ENCODE measurements around the gene ESYT2.
"Not testable (repeated sequence)": the region's sequence is repeated elsewhere in the genome, so short reads cannot be mapped to it uniquely, and the experiment has no call there.

Gene ESYT2, protein sequence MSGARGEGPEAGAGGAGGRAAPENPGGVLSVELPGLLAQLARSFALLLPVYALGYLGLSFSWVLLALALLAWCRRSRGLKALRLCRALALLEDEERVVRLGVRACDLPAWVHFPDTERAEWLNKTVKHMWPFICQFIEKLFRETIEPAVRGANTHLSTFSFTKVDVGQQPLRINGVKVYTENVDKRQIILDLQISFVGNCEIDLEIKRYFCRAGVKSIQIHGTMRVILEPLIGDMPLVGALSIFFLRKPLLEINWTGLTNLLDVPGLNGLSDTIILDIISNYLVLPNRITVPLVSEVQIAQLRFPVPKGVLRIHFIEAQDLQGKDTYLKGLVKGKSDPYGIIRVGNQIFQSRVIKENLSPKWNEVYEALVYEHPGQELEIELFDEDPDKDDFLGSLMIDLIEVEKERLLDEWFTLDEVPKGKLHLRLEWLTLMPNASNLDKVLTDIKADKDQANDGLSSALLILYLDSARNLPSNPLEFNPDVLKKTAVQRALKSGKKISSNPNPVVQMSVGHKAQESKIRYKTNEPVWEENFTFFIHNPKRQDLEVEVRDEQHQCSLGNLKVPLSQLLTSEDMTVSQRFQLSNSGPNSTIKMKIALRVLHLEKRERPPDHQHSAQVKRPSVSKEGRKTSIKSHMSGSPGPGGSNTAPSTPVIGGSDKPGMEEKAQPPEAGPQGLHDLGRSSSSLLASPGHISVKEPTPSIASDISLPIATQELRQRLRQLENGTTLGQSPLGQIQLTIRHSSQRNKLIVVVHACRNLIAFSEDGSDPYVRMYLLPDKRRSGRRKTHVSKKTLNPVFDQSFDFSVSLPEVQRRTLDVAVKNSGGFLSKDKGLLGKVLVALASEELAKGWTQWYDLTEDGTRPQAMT

DNA sequence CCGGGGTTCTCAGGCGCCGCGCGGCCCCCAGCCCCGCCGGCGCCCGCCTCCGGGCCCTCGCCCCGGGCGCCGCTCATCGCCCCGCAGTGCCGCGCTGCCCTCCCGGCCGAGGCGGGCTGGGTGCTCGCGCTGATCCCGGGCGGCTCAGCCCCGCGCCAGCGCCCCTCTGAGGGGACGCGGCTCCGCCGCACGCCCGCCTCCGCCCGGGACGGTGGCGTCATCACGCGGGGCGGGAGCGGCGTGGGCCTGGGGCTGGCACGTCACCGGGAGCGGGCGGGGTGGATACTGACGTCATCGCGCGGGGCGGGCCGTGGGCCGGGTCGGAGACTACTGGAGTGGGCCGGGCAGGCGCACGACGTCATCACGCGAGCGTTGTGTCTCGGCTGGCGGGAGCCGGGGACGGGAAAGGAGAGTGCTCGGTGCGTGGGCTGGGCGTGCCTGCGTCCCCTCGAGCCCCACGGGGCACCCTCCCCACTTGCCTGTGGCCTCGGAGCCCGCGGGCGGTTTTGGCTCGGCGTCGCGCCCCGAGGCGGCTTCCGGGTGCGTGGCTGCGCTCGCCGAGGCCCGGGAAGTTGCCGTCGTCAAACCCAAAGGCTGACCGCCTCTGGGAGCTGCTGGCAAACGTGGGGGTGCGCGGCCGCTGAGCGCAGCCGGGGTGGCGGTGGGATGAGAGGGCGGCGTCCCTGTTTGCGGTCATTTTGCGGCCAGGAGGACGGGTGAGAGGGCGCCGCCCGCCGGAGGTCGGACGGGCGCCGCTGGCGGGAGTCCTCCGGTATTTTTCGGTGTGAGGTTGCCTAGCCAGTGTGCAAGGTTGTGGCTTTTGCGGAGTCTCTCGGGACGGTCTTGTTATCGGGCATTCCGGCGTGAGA, at the start of gene ESYT2:
Gene ESYT2, minus strand, starts transcription at position 168 of the 869 bp plus-strand sequence. Its CDS starts 91 bp downstream, at position 77.
- H3K27me3 Mint-ChIP-seq: no peaks in the 10 kb centered on the region
- peaks cover 23% of the 10 kb centered on the region for H3K4me1 Mint-ChIP-seq (ENCODE audit: low read depth)

DNA sequence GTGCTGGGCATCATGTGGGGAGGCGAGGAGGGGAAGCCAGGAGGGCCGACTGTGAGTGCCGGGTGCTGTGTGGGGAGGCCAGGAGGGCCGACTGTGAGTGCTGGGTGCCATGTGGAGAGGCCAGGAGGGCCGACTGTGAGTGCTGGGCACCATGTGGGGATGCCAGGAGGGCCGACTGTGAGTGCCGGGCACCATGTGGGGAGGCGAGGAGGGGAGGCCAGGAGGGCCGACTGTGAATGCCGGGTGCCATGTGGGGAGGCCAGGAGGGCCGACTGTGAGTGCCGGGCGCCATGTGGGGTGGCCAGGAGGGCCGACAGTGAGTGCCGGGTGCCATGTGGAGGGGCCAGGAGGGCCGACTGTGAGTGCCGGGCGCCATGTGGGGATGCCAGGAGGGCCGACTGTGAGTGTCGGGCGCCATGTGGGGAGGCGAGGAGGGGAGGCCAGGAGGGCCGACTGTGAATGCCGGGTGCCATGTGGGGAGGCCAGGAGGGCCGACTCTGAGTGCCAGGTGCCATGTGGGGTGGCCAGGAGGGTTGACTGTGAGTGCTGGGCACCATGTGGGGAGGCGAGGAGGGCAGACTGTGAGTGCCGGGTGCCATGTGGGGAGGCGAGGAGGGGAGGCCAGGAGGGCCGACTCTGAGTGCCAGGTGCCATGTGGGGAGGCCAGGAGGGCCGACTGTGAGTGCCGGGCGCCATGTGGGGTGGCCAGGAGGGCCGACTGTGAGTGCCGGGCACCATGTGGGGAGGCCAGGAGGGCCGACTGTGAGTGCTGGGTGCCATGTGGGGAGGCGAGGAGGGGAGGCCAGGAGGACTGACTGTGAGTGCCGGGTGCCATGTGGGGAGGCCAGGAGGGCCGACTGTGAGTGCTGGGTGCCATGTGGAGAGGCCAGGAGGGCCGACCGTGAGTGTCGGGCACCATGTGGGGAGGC, 49.1 kb upstream of the ESYT2 start:
- Mint-ChIP-seq H3K36me3 (ENCODE audit: low read depth) (peaks cover 94% of the 10 kb centered on the region), H3K27ac (peak overlapping the region; percentile 10)
- intact Hi-C loops (cut with micrococcal nuclease); H3K4me1 Mint-ChIP-seq (ENCODE audit: low read depth); H3K4me3 Mint-ChIP-seq; H3K27me3 Mint-ChIP-seq; H3K9me3 Mint-ChIP-seq: not testable (repeated sequence)

More for the DNA sequence above, at the start of gene ESYT2:
- H3K27ac Mint-ChIP-seq: peak within 1 kb of the TSS; percentile 98
- H3K4me3 Mint-ChIP-seq: peak within 1 kb of the TSS; percentile 83
- peaks cover 6% of the 10 kb centered on the region for H3K36me3 Mint-ChIP-seq (ENCODE audit: low read depth)
- H3K9me3 Mint-ChIP-seq: no peaks in the 10 kb centered on the region
- intact Hi-C loops (cut with micrococcal nuclease): loop anchor here (1.0 to 5.0 kb wide), 5 partner anchors 11 to 148 kb away; partner anchors contain the start of genes DYNC2I1 and NCAPG2

DNA sequence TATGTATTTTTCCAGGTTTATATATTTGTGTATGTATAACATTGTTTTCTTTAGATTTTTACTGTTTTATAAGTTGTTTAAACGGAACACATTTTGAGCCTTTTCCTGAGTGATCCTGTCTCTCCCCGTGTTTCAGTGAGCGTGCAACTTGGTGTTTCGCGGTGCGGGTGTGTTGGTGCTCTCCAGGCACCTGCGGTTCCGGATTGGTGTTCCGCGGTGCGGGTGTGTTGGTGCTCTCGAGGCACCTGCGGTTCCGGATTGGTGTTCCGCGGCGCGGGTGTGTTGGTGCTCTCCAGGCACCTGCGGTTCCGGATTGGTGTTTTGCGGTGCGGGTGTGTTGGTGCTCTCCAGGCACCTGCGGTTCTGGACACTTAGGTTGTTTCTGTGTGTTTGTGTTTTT, 47.7 kb upstream of the ESYT2 start:
- intact Hi-C loops (cut with micrococcal nuclease): no loop called here
- peaks cover 98% of the 10 kb centered on the region for H3K36me3 Mint-ChIP-seq (ENCODE audit: low read depth)
- no peak overlapping the region for H3K27ac Mint-ChIP-seq
- no peaks in the 10 kb centered on the region for H3K9me3 Mint-ChIP-seq
- H3K4me1 Mint-ChIP-seq (ENCODE audit: low read depth): no peaks in the 10 kb centered on the region
- no peaks in the 10 kb centered on the region for H3K27me3 Mint-ChIP-seq
- no peak overlapping the region for H3K4me3 Mint-ChIP-seq

DNA sequence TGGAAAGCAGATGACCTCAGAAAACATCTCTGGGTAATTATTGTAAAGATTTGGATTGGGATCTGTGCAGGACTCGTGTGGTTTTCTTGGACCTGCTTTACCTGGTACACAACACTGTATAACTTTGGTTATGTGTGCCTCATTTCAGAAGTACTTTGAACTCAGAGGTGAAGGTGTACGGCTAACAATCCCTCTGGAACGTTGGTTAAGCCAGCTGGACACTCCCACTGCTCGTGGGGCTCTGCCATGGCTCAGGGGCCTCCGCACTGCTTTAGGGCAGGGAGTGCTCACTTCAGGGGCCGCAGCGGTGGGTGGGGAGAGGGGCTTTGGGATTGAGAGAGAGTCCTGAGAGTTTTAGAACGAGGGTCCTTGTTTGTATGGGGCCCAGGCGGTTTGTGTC, 40.6 kb upstream of the ESYT2 start:
- Mint-ChIP-seq H3K27me3 (no peaks in the 10 kb centered on the region), H3K36me3 (ENCODE audit: low read depth) (peaks cover 39% of the 10 kb centered on the region), H3K4me1 (ENCODE audit: low read depth) (peaks cover 11% of the 10 kb centered on the region), H3K9me3 (no peaks in the 10 kb centered on the region), H3K27ac (no peak overlapping the region), H3K4me3 (no peak overlapping the region)
- intact Hi-C loops (cut with micrococcal nuclease): loop anchor here (10.0 kb wide), 1 partner anchor 105 kb away; no protein-coding TSS in a partner anchor

DNA sequence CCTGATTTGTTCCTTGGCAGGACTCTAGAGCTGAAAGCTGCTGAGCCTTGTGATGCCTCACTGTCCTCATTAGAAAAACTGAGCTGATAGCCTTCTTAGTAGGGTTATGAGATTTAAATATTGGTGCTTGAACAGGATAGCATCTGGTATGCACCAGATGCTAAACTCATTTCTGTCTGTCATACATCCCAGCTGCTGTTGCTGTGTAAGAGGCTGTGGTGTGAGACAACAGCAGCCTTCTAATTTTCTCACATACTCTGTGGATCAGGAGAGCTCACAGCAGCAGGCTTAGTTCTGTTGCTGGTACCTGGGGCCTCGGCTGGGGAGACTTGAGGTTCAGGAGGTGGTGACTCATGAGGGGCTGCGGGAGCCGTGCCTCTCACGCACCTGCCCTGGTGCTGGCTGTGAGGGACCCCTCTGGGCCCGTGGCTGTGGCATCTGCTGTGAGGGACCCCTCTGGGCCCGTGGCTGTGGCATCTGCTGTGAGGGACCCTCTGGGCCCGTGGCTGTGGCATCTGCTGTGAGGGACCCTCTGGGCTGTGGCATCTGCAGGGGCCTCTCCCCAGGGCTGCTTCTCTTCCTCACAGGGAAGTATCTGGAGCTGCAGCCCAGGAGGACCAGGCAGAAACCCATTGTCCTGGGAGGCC, 39.6 kb upstream of the ESYT2 start:
- no peak overlapping the region for H3K4me3 Mint-ChIP-seq
- no peak overlapping the region for H3K27ac Mint-ChIP-seq
- intact Hi-C loops (cut with micrococcal nuclease): loop anchor here (10.0 kb wide), 1 partner anchor 106 kb away; no protein-coding TSS in a partner anchor
- H3K4me1 Mint-ChIP-seq (ENCODE audit: low read depth): peaks cover 21% of the 10 kb centered on the region
- H3K27me3 Mint-ChIP-seq: no peaks in the 10 kb centered on the region
- H3K36me3 Mint-ChIP-seq (ENCODE audit: low read depth): peaks cover 33% of the 10 kb centered on the region
- H3K9me3 Mint-ChIP-seq: no peaks in the 10 kb centered on the region

DNA sequence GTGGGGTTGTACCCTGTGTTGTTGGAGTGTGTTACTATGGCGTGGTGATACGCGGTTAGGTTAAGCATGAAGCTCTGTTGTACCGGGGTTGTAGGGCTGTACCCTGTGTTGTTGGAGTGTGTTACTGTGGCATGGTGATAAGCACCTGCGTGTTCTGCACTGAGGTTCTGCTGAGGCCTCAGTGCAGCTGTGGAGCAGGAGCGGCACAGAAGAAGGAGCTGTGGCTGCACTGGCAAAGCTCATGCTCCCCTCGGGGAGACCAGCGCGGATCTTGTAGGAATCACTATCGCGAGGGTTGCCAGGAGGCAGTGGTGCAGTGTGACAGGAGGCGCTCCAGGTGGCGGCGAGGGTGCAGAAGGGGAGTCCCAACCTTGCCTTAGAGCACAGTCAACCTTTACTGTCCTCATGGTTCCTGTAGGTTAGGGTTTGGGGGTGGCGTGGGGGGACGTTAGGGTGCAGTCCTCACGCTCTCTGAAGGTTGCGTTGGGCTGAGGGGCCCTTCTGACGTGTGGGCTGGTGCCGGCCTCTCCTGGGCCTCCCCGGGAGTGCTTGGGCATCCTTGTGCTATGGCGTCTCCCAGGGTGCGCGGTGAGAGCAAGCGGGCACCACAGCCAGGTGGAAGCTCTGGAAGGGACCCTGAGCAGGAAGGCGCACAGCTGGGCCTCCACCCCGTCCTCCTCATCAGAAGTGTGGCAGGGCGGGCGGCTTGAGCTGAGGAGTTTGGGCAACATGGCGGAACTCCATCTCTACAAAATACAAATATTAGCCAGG, 38.1 kb upstream of the ESYT2 start:
- no peak overlapping the region for H3K27ac Mint-ChIP-seq
- intact Hi-C loops (cut with micrococcal nuclease): loop anchor here (10.0 kb wide), 1 partner anchor 107 kb away; no protein-coding TSS in a partner anchor
- H3K9me3 Mint-ChIP-seq: no peaks in the 10 kb centered on the region
- peaks cover 29% of the 10 kb centered on the region for H3K4me1 Mint-ChIP-seq (ENCODE audit: low read depth)
- H3K27me3 Mint-ChIP-seq: no peaks in the 10 kb centered on the region
- H3K4me3 Mint-ChIP-seq: no peak overlapping the region
- H3K36me3 Mint-ChIP-seq (ENCODE audit: low read depth): peaks cover 24% of the 10 kb centered on the region

DNA sequence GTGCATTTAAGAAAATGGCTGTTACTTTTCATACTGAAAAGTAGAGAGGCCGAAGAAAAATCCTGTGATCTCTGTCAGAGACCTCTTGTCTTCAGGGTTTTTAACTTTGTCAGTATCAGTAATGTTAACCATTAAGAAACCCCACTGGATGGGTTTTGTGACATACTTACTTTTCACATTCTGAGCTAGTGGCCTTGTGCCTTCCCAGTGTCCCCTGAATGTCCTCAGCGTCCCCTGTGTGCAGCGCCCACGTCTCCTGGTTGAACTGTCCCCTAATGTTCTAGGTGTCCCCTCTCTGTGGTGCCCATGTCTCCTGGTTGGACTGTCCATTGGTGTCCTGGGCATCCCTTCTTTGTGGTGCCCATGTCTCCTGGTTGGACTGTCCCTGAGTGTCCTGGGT, 36.7 kb upstream of the ESYT2 start:
- H3K9me3 Mint-ChIP-seq: no peaks in the 10 kb centered on the region
- intact Hi-C loops (cut with micrococcal nuclease): loop anchor here (2.0 to 10.0 kb wide), 2 partner anchors 37 to 109 kb away; partner anchors contain the start of gene ESYT2
- peak overlapping the region; percentile 98 for H3K27ac Mint-ChIP-seq
- H3K4me3 Mint-ChIP-seq: no peak overlapping the region
- H3K36me3 Mint-ChIP-seq (ENCODE audit: low read depth): peaks cover 12% of the 10 kb centered on the region
- H3K4me1 Mint-ChIP-seq (ENCODE audit: low read depth): peaks cover 29% of the 10 kb centered on the region
- H3K27me3 Mint-ChIP-seq: no peaks in the 10 kb centered on the region

DNA sequence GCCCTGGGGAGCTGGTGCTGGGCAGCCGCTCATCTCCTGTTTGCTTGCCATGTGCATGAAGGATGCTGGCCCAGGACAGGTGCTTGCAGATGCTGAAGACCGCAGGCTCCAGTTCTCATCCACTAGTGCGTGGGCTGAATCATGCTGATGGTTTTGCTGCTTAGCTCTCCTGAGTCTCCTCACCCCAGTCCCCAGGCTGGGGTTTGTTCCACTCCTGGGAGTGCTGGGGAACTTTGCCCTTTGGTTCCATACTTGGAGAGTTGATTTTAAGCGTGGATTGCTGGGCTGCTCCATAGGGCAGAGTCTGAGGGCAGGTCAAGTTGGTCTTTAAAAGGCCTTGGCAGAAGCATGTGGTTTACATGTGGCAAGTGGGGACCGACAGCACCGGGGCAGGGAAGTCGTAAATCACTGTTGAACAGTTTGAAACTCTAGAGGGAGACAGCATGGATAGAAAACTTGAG, 36.2 kb upstream of the ESYT2 start:
- H3K4me3 Mint-ChIP-seq: no peak overlapping the region
- intact Hi-C loops (cut with micrococcal nuclease): loop anchor here (2.0 to 10.0 kb wide), 2 partner anchors 37 to 109 kb away; partner anchors contain the start of gene ESYT2
- no peaks in the 10 kb centered on the region for H3K27me3 Mint-ChIP-seq
- H3K36me3 Mint-ChIP-seq (ENCODE audit: low read depth): peaks cover 10% of the 10 kb centered on the region
- peaks cover 29% of the 10 kb centered on the region for H3K4me1 Mint-ChIP-seq (ENCODE audit: low read depth)
- peak overlapping the region; percentile 98 for H3K27ac Mint-ChIP-seq
- no peaks in the 10 kb centered on the region for H3K9me3 Mint-ChIP-seq

DNA sequence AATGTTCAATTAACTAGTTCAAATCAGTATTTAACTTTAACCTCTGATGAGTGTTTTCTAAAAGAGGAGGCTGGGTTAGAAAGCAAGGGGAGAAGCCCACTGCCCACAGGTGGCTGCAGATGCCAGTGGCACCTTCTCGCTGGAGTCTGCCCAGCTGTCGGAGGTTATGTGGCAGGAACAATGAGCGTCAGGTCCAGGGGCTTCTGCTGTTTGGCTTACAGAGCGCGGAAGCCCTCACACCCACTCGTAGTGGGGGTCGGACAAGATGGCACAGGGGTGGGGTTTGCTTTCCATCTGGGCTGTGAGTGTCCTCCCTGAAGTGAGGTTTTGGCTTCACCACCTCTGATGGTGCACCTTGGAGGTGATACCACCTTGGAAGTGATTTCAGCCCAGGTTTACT, 35.5 kb upstream of the ESYT2 start:
- Mint-ChIP-seq H3K4me1 (ENCODE audit: low read depth) (peaks cover 29% of the 10 kb centered on the region), H3K36me3 (ENCODE audit: low read depth) (peaks cover 10% of the 10 kb centered on the region), H3K27ac (peak overlapping the region; percentile 98), H3K4me3 (peak overlapping the region; percentile 86), H3K9me3 (no peaks in the 10 kb centered on the region), H3K27me3 (no peaks in the 10 kb centered on the region)
- intact Hi-C loops (cut with micrococcal nuclease): loop anchor here (2.0 to 10.0 kb wide), 2 partner anchors 36 to 110 kb away; partner anchors contain the start of gene ESYT2

DNA sequence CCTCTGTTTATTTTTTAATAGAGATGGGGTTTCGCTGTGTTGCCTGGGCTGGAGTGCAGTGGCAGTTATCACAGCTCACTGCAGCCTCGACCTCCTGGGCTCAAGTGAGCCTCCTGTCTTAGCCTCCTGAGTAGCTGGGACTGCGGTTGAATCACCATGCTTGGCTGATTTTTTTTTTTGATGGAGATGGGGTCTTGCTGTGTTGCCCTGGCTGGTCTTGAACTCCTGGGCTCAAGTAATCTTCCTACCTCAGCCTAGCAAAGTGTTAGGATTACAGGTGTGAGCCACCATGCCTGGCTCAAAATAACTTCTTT, 35.2 kb upstream of the ESYT2 start:
- intact Hi-C loops (cut with micrococcal nuclease): loop anchor here (2.0 to 10.0 kb wide), 2 partner anchors 36 to 110 kb away; partner anchors contain the start of gene ESYT2

More for the DNA sequence above, 35.2 kb upstream of the ESYT2 start:
- no peaks in the 10 kb centered on the region for H3K27me3 Mint-ChIP-seq
- H3K27ac Mint-ChIP-seq: peak overlapping the region; percentile 98
- H3K4me3 Mint-ChIP-seq: peak overlapping the region; percentile 86
- H3K4me1 Mint-ChIP-seq (ENCODE audit: low read depth): peaks cover 29% of the 10 kb centered on the region
- peaks cover 10% of the 10 kb centered on the region for H3K36me3 Mint-ChIP-seq (ENCODE audit: low read depth)
- H3K9me3 Mint-ChIP-seq: no peaks in the 10 kb centered on the region
